ENCODE data around the gene OSBP2.

DNA sequence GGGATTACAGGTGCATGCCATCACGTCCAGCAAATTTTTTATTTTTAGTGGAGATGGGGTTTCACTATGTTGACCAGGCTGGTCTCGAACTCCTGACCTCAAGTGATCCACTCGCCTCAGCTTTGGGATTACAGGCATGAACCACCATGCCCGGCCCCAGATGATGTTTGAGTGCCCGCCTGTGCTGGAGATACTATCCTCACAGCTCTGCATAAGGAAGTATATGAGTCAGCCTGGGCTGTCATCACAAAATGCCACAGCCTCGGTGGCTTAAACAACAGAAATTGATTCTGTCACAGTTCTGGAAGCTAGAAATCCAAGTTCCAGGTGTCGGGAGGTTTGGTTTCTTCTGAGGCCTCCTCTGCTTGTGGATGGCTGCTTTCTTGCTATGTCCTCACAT is 119.3 kb downstream of the OSBP2 start:
- TF ChIP-seq CTCF (IDR thresholded peaks at IDR 0.05) (no peak), ZFX (IDR thresholded peaks at IDR 0.05; ENCODE audit: borderline replicate concordance) (no peak)

Measured in 22Rv1 (cell line).